Tibial nerve (tissue), 3 donors: ENCODE results near the gene GM2A.

ENCODE experiments used
- POLR2A ChIP-seq, 2 donors: fragments of 450-650 bp; IDR thresholded peaks; one replicate each; pipeline ENCODE4 v1.6.1; 2017; ENCODE audit warnings: antibody characterized with exemption in 2 of 2, mild to moderate bottlenecking in 2 of 2, moderate library complexity in 2 of 2
- TF ChIP-seq, protein P1 (sequence below), 5 experiments: fragments of 200-600 bp in 3 of 5; fragments of 450-650 bp in 2 of 5; sonication (generic) in 3 of 5; IDR thresholded peaks; one replicate each; pipeline ENCODE4 v1.5.1; 2016 to 2019; ENCODE audit warnings: antibody characterized with exemption in 5 of 5, mild to moderate bottlenecking in 3 of 5, moderate library complexity in 2 of 5

- TF ChIP-seq, protein P1, sequence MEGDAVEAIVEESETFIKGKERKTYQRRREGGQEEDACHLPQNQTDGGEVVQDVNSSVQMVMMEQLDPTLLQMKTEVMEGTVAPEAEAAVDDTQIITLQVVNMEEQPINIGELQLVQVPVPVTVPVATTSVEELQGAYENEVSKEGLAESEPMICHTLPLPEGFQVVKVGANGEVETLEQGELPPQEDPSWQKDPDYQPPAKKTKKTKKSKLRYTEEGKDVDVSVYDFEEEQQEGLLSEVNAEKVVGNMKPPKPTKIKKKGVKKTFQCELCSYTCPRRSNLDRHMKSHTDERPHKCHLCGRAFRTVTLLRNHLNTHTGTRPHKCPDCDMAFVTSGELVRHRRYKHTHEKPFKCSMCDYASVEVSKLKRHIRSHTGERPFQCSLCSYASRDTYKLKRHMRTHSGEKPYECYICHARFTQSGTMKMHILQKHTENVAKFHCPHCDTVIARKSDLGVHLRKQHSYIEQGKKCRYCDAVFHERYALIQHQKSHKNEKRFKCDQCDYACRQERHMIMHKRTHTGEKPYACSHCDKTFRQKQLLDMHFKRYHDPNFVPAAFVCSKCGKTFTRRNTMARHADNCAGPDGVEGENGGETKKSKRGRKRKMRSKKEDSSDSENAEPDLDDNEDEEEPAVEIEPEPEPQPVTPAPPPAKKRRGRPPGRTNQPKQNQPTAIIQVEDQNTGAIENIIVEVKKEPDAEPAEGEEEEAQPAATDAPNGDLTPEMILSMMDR (IDR thresholded peaks at IDR 0.05), result no peak
- no peak for TF ChIP-seq POLR2A (IDR thresholded peaks at IDR 0.05)
These were observed 28.1 kb downstream of the GM2A start for GRCh38 chr5:151281001-151281639.
